Effector CD4-positive, alpha-beta T cell (primary cell): ENCODE data around the gene WDR53.
"Not testable (repeated sequence)": the region's sequence is repeated elsewhere in the genome, so short reads cannot be mapped to it uniquely, and the experiment has no call there.

ENCODE experiments used
- DNase-seq: peaks from one replicate; pipeline ENCODE4 v3.0.0-alpha.2; 2020

The WDR53 gene

DNA sequence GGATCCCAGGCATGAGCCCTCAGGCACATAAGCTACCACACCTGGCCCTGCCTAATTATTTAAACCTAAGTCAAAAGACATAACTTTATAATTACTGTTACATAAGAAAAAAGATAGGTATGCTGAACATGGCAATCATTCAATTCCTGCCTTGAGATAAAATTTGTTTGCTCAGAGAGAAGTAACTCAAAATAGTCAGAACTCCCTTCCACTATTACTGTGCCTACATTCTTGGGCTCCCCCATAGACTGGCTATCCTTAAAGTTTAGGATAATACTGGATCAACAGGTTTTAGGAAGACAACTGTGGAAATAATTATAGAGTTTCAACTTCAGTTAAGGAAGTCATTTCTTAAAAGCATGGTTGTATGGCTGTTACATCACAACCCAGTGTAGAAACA, 9.9 kb downstream of the WDR53 start:
- no peak for DNase-seq

DNA sequence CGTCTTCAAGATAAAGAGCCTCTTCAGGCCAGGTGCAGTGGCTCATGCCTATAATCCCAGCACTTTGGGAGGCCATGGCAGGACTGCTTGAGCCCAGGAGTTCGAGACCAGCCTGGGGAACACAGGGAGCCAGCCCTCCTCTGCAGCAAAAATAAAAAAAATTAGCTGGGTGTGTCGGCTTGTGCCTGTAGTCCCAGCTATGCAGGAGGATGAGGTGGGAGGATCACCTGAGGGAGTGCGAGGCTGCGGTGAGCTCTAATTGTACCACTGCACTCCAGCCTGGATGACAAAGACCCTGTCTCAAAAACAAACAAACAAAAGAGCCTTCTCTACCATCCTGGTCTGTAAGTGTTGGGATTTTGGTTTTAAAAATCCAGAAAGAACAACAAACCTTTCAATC, 11.1 kb downstream of the WDR53 start:
- DNase-seq = no peak

DNA sequence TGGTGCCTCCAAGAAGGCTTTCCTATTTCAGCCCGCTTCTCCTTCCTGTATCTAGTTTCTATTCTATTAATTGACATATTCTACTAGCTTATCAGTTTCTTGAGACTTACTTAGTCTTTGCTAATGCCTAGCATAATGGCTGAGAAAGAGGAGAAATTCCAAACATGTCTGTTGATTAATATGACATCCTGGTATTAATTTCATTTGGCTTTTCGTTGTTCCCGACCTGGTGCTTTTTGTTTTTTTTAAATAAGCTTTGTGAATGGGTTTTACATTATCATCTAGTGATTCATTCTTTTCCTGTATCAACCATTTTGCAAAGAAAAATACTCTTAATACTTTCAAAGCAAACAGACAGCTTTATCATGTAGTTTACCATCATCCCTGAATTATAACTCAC, 13.1 kb downstream of the WDR53 start:
- DNase-seq = no peak

DNA sequence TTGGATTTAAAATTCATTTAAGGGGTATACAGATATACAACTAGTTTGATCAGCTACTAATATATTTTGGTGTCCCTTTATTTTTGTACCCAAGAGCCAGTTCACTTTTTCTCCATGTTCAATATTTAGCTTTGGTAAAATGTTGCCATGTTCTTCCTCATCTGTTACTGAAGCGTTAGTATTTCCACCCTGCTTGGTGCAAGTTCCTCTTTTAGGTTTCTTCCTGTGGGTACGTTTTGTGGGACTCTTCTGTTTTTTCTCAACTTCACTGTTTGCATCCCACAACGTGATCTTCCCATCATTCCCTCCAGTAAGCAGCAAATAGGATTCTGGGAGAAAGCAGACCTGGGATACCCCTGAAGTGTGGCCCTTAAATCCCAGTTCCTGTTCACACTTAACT, 14.1 kb downstream of the WDR53 start:
- no peak for DNase-seq

GRCh38 chr3:196553551-196553950, 14.8 kb downstream of the WDR53 start:
- DNase-seq = no peak

- DNase-seq = no peak
These were observed 16.1 kb downstream of the WDR53 start for GRCh38 chr3:196552253-196552652.

DNA sequence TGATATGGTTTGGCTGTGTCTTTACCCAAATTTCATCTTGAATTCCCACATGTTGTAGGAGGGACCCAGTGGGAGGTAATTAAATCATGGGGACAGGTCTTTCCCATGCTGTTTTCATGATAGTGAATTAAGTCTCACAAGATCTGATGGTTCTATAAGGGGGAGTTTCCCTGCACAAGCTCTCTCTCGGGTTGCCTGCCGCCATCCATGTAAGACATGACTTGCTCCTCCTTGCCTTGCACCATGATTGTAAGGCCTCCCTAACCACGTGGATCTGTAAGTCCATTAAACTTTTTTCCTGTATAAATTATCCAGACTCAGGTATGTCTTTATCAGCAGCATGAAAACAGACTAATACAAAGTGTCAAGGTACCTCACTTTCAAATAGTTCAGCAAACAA, 18.2 kb downstream of the WDR53 start:
- DNase-seq = not testable (repeated sequence)

- not testable (repeated sequence) for DNase-seq
These were observed 19.0 kb downstream of the WDR53 start for GRCh38 chr3:196549312-196549711.

- DNase-seq = no peak
These were observed 21.3 kb downstream of the WDR53 start for GRCh38 chr3:196547067-196547466.

DNA sequence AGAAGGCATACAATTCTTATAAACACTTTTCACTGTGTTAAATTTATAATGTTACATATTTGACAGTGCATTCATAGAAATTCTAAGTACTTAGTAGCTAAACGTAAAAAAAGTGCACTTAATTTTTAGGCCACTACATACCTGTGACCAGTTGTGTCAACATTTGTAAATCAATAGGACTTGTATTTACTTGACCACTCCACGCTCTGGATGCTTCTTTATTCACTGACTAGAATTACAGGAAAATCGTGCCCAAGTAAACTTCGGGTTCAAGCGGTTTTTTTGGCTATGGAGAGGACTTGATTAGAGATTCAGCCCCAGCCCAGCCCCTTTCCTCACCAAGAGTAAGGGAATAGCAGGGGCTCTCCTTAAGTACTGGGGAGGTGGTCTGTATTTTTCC, 21.8 kb downstream of the WDR53 start:
- DNase-seq = no peak

DNA sequence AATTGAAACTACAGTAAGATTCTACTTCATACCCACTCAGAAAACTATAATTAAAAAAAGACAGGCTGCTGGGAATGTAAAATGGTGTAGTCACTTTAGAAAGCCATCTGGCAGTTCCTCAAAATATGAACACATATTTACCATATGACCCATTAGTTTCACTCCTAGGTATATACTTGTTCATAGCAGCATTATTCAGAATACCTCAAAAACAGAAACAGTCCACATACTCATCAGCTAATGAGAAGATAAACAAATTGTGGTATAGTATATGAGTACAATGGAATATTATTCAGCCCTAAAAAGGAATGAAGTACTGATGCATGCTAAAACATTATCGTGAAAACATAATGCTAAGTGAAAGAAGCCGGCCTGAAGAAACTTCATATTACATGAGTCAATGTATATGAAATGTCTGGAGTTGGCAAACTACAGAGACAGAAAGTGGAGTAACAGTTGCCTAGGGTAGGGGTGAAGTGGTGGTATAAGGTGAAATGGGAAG, 23.8 kb downstream of the WDR53 start:
- no peak for DNase-seq

GRCh38 chr3:196541684-196542445, 26.5 kb downstream of the WDR53 start:
- DNase-seq = no peak

- peak; percentile 62 for DNase-seq
These were observed 30.9 kb downstream of the WDR53 start for GRCh38 chr3:196537319-196537984.

DNA sequence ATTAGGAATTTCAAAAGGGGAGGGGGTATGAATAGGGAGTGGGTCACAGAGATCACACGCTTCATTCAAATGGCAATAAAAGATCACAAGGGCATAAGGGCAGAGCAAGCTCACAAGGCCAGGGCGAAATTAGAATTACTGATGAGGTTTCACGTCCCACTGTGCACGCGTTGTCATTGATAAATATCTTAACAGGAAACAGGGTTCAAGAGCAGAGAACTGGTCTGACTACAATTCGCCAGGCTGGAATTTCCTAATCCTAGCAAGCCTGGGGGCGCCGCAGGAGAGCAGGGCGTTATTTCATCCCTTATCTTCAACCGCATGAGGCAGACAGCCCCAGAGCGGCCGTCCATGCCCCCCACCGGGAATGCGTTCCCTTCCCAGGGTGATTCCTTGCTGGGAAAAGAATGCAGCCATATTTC, 35.1 kb downstream of the WDR53 start:
- no peak for DNase-seq

GRCh38 chr3:196531418-196531817, 36.9 kb downstream of the WDR53 start:
- no peak for DNase-seq

DNA sequence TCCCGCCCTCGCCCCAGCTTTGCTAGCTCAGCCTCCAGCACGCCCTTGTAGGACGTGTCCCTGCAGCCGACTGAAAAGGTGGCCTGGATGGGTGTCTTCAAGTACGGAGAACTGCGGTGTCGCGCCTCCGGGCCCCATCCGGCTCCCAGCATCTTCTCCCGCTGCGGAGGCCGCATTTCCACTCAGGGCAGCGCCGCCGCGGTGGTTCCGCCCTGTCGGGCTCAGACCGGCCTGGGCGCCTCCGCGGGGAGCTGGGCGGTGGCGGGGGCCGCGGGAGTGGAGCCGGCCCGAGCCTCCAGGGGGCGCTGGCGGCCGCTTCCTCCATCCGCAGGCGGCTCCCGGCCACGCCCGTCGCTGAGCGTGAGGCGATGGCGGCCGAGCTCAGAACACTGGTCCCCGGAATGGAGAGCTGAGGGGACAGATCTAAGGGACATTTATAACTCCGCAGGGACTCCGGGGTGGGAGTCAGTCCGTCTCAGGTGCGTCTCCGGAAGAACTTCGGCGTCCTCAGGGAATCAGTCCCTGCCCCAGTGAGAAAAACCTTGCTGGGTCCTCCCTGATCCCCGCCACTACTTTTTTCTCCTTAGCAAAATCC, 39.6 kb downstream of the WDR53 start:
- peak; percentile 37 for DNase-seq

- no peak for DNase-seq
These were observed 43.2 kb downstream of the WDR53 start for GRCh38 chr3:196525141-196525540.

DNA sequence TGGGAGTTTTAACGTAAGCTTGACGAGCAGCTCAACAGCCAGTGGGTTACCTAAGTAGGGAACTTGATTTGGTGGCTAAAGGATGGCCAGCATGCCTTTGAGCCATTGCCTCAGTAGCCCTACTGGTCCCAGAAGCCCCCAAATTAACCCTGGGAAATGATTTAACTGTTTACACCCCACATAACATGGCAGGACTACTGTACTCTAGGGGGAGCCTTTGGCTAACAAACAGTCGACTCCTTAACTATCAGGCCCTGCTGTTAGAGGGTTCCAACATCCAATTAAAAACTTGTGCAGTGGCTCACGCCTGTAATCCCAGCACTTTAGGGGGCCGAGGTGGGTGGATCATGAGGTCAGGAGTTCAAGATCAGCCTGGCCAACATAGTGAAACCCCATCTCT, 43.8 kb downstream of the WDR53 start:
- no peak for DNase-seq

GRCh38 chr3:196523841-196524240, 44.5 kb downstream of the WDR53 start:
- DNase-seq = no peak

DNA sequence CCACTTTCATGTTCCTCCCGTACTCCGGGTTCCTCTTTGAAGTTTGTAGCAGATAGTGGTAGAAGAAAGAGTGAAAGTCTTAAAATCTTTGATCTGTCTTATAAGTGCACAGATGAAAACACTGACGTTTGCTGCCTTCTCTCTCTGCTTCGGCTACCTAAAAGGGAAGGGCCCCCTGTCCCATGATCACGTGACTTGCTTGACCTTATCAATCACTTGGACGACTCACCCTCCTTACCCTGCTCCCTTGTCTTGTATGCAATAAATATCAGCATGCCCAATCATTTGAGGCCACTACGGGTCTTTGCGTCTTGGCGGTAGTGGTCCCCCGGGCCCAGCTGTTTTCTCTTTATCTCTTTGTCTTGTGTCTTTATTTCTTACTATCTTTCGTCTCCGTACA, 47.1 kb downstream of the WDR53 start:
- DNase-seq = not testable (repeated sequence)

- no peak for DNase-seq
These were observed 48.7 kb downstream of the WDR53 start for GRCh38 chr3:196519718-196520082.

GRCh38 chr3:196518966-196519717, 49.2 kb downstream of the WDR53 start:
- peak; percentile 44 for DNase-seq

- DNase-seq = no peak
These were observed 50.4 kb downstream of the WDR53 start for GRCh38 chr3:196517919-196518318.
